HCT116 (cell line): Measurements from ENCODE around the gene SF3A2. TPM values are rescaled to one million over a fixed set of nuclear protein-coding genes. Genes with fewer than 3 reads are reported as not detected.

ENCODE experiments used
- ATAC-seq: fragments of 200-7000 bp; cut with Tn5 transposase; 2 replicates; pipeline ENCODE4 v1.9.1; 2020; ENCODE audit warnings: mild to moderate bottlenecking, moderate library complexity
- BruUV-seq: library from RNA; stranded (reverse); fragments of 400-500 nt; replicated peaks from 2 replicates; lab custom pipeline; 2021; lab: Mats Ljungman, UMichigan
- CTCF ChIA-PET: fragments of 300-600 bp; sonication (Branson Sonifier 250); formaldehyde crosslinking; loops from one replicate; lab custom pipeline; 2021; ENCODE audit warnings: antibody characterized with exemption; lab: Charles Lee
- POLR2A ChIA-PET: fragments of 300-600, 350-600 bp; sonication (Branson Sonifier 250); formaldehyde crosslinking; loops from one replicate; lab custom pipeline; 2021; ENCODE audit warnings: antibody characterized with exemption; lab: Charles Lee
- RAD21 ChIA-PET, 2 experiments: fragments of 300-600 bp; sonication (Branson Sonifier 250); formaldehyde crosslinking; loops; one replicate each; lab custom pipeline; 2023; ENCODE audit warnings: low total read pairs in 2 of 2; ENCODE audit not compliant: uncharacterized antibody in 2 of 2, unreplicated experiment in 2 of 2, low non-redundant PET in 1 of 2; lab: Charles Lee
- DNase-seq: peaks from one replicate; pipeline ENCODE4 v3.0.0-alpha.2; 2010; ENCODE audit warnings: low read depth, low spot score
- H2AFZ ChIP-seq: fragments of 200-600 bp; shearing (Covaris generic), sonication (generic); 2 replicates; pipeline ENCODE4 v1.6.1; 2017; ENCODE audit warnings: low read depth, mixed run types, mixed read lengths, antibody characterized with exemption, low read length; ENCODE audit not compliant: poor library complexity, severe bottlenecking
- H3K27ac ChIP-seq: 2 replicates; pipeline ENCODE4 v1.5.1; 2012; ENCODE audit warnings: low read depth, low read length
- H3K27me3 ChIP-seq: fragments of 200-600 bp; sonication (generic); 2 replicates; pipeline ENCODE4 v1.6.1; 2016; ENCODE audit warnings: mixed run types, low read length, mixed read lengths; ENCODE audit not compliant: insufficient read depth
- H3K36me3 ChIP-seq, 2 experiments: fragments of 200-500 bp in 1 of 2; fragments of 200-600 bp in 1 of 2; sonication (Bioruptor generic) in 1 of 2; sonication (generic) in 1 of 2; 2 replicates each; pipeline versions ENCODE4 v1.5.1 to v1.6.1; 2014 to 2016; ENCODE audit warnings: low read length in 2 of 2, inconsistent platforms in 1 of 2, mixed read lengths in 1 of 2, mixed run types in 1 of 2; ENCODE audit not compliant: insufficient read depth in 2 of 2, control insufficient read depth in 1 of 2
- H3K4me1 ChIP-seq, 2 experiments: fragments of 200-600 bp in 1 of 2; sonication (generic) in 1 of 2; 2 replicates each; pipeline versions ENCODE4 v1.5.1 to v1.6.1; 2012 to 2017; ENCODE audit warnings: low read length in 2 of 2, inconsistent platforms in 1 of 2, mild to moderate bottlenecking in 1 of 2, mixed read lengths in 1 of 2, mixed run types in 1 of 2, moderate library complexity in 1 of 2; ENCODE audit not compliant: insufficient read depth in 2 of 2, control insufficient read depth in 1 of 2
- H3K4me2 ChIP-seq: fragments of 200-600 bp; sonication (generic); 2 replicates; pipeline ENCODE4 v1.6.1; 2017; ENCODE audit warnings: mixed run types, low read length, mixed read lengths
- H3K4me3 ChIP-seq, 2 experiments: fragments of 200-600 bp in 1 of 2; sonication (generic) in 1 of 2; replicated peaks in 1 of 2; 2 replicates each; pipeline ENCODE4 v1.5.1; 2011 to 2016; ENCODE audit warnings: low read length in 2 of 2, control low read depth in 1 of 2, low read depth in 1 of 2, mild to moderate bottlenecking in 1 of 2, mixed read lengths in 1 of 2, mixed run types in 1 of 2
- H3K79me2 ChIP-seq: fragments of 200-600 bp; sonication (generic); 2 replicates; pipeline ENCODE4 v1.6.1; 2017; ENCODE audit warnings: mild to moderate bottlenecking, mixed run types, low read length, moderate library complexity, mixed read lengths; ENCODE audit not compliant: insufficient read depth
- H3K9ac ChIP-seq: fragments of 200-600 bp; sonication (generic); 2 replicates; pipeline ENCODE4 v1.6.1; 2016; ENCODE audit warnings: low read length, mixed read lengths
- H3K9me2 ChIP-seq: fragments of 200-600 bp; sonication (generic), shearing (Covaris generic); 2 replicates; pipeline ENCODE4 v1.6.1; 2017; ENCODE audit warnings: mixed run types, mild to moderate bottlenecking, moderate library complexity; ENCODE audit not compliant: insufficient read depth
- H3K9me3 ChIP-seq, 2 experiments: fragments of 200-500 bp in 1 of 2; fragments of 200-600 bp in 1 of 2; sonication (Bioruptor generic) in 1 of 2; sonication (generic) in 1 of 2; 2 replicates each; pipeline ENCODE4 v1.6.1; 2014 to 2017; ENCODE audit warnings: low read length in 2 of 2, mixed read lengths in 2 of 2, inconsistent platforms in 1 of 2, low read depth in 1 of 2, mild to moderate bottlenecking in 1 of 2, mixed run types in 1 of 2, moderate library complexity in 1 of 2; ENCODE audit not compliant: control insufficient read depth in 1 of 2, insufficient read depth in 1 of 2
- H4K20me1 ChIP-seq: fragments of 200-600 bp; sonication (generic), shearing (Covaris generic); 2 replicates; pipeline ENCODE4 v1.6.1; 2017; ENCODE audit warnings: mixed run types, mild to moderate bottlenecking, moderate library complexity; ENCODE audit not compliant: insufficient read depth
- EGR1 ChIP-seq: IDR thresholded peaks from 2 replicates; pipeline ENCODE4 v1.6.1; 2012; ENCODE audit warnings: low read depth
- EZH2 ChIP-seq: fragments of 200-600 bp; sonication (generic); IDR thresholded peaks from 2 replicates; pipeline ENCODE4 v1.6.1; 2017; ENCODE audit warnings: antibody characterized with exemption, mixed run types
- POLR2AphosphoS5 ChIP-seq: IDR thresholded peaks from 2 replicates; pipeline ENCODE4 v1.6.1; 2011; ENCODE audit warnings: mild to moderate bottlenecking, low read depth, low read length, moderate library complexity
- SP1 ChIP-seq: IDR thresholded peaks from 2 replicates; pipeline ENCODE4 v1.6.1; 2012; ENCODE audit warnings: low read depth
- YY1 ChIP-seq: IDR thresholded peaks from 2 replicates; pipeline ENCODE4 v1.6.1; 2011; ENCODE audit warnings: low read length, low read depth, moderate library complexity, mild to moderate bottlenecking; ENCODE audit not compliant: insufficient replicate concordance; ENCODE audit errors: extremely low read depth
- ZFX ChIP-seq: fragments of 450-650 bp; IDR thresholded peaks from 2 replicates; pipeline ENCODE4 v1.6.1; 2017
- ZNF274 ChIP-seq: fragments of 200-500 bp; sonication (Bioruptor generic); IDR thresholded peaks from 2 replicates; pipeline ENCODE4 v1.6.1; 2014; ENCODE audit warnings: mild to moderate bottlenecking, low read depth, low read length, inconsistent platforms
- intact Hi-C: fragments of 100-400 bp; cut with micrococcal nuclease; formaldehyde crosslinking; loops from 2 replicates; pipeline ENCODE4 v1.10.0; 2022
- total RNA-seq: library from RNA; stranded (reverse); gene quantifications from one replicate; pipeline ENCODE4 v1.2.1, GENCODE V29; 2021; ENCODE audit not compliant: unreplicated experiment
- TF ChIP-seq, protein P1 (sequence below), 3 experiments: fragments of 200-600 bp in 1 of 3; sonication (generic) in 1 of 3; IDR thresholded peaks in 2 of 3; conservative IDR thresholded peaks in 1 of 3; 2 replicates each; pipeline ENCODE4 v1.5.1; 2012 to 2017; ENCODE audit warnings: low read depth in 2 of 3, low read length in 2 of 3, antibody characterized with exemption in 1 of 3, borderline replicate concordance in 1 of 3, control low read depth in 1 of 3, mild to moderate bottlenecking in 1 of 3, mixed read lengths in 1 of 3, mixed run types in 1 of 3, moderate library complexity in 1 of 3; ENCODE audit not compliant: insufficient read depth in 1 of 3
- TF ChIP-seq, protein P2 (sequence below): IDR thresholded peaks from 2 replicates; pipeline ENCODE4 v1.6.1; 2012

The SF3A2 gene
- total RNA-seq, 1 experiment from 2014 or later = 166 TPM

DNA sequence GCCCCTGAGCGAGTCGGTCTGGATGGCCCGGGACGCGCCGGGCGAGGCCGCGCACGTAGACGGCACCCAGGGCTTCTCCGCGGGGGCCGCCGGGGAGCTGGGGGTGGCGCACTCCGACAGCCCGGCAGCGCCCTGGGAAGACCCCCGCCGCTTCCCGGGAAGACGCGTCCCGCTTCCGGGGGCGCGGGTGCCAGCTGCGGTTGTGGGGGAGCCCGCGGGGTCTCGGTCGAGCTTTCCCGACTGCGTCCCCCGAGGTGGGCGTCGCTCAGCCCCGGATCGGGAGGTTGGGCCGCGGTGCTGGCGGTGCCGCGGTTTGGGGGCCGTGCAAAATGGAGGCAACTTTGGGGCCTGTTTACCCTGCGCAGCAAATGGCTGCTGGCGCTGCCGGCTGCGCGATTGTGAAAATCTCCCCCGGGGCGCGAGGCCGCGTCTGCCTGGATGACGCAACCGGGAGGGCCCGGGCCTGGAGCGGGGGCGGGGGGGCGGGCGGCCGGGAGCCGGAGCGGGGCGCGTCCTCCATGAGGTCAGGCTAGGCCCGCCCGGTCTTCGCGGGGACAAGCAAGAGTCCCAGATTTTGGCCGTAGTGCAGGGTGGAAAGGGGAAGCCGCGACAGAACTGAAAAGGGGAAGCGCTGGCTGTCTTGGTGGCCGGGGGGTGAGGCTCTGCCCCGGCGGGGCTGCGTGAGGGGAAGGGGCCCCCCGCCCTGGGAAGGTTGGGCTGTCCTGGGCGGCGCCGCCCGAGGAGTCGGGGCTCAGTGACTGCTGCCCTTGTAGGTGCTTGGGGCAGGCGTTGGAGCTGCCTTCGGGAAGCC, 34.0 kb downstream of the SF3A2 start:
- ATAC-seq (no peak), DNase-seq (no peak)
- intact Hi-C loops = no loop called here
- H3K36me3 ChIP-seq = peaks cover 13 to 28% of the 10 kb centered on the region in 2 experiments; a peak in 2 of 4 replicates
- peaks cover 51% of the 10 kb centered on the region for H3K79me2 ChIP-seq
- ChIA-PET POLR2A (interaction anchor here (0.8 to 1.3 kb wide), 5 partner anchors 9 to 129 kb away, joined by 3 to 4 read pairs (median 3); no protein-coding TSS in a partner anchor), CTCF (interaction anchor here (1.4 kb wide), 1 partner anchor 10 kb away, joined by 4 read pairs; no protein-coding TSS in a partner anchor), RAD21 (no interaction called here)
- H3K27me3 ChIP-seq = no peaks in the 10 kb centered on the region
- no TSS peak for BruUV-seq
- H2AFZ ChIP-seq = no peak overlapping the region
- peak overlapping the region; percentile 97 to 98 for H3K4me3 ChIP-seq
- H4K20me1 ChIP-seq = peaks cover 18% of the 10 kb centered on the region; the same call in 1 of the 2 replicates
- peak overlapping the region; percentile 99 for H3K9ac ChIP-seq
- H3K4me1 ChIP-seq = peaks cover 22 to 56% of the 10 kb centered on the region in 2 experiments
- H3K4me2 ChIP-seq = peak overlapping the region; percentile 76
- no peaks in the 10 kb centered on the region for H3K9me3 ChIP-seq
- H3K27ac ChIP-seq = peak overlapping the region; percentile 98
- TF ChIP-seq ZNF274 (no peak), YY1 (no peak), EZH2 (no peak), EGR1 (peak; percentile 38; the same call in 1 of the 2 replicates), SP1 (no peak), POLR2AphosphoS5 (peak; percentile 24; the same call in 1 of the 2 replicates), ZFX (peak; percentile 34; the same call in 1 of the 2 replicates)
- TF ChIP-seq, protein P1, sequence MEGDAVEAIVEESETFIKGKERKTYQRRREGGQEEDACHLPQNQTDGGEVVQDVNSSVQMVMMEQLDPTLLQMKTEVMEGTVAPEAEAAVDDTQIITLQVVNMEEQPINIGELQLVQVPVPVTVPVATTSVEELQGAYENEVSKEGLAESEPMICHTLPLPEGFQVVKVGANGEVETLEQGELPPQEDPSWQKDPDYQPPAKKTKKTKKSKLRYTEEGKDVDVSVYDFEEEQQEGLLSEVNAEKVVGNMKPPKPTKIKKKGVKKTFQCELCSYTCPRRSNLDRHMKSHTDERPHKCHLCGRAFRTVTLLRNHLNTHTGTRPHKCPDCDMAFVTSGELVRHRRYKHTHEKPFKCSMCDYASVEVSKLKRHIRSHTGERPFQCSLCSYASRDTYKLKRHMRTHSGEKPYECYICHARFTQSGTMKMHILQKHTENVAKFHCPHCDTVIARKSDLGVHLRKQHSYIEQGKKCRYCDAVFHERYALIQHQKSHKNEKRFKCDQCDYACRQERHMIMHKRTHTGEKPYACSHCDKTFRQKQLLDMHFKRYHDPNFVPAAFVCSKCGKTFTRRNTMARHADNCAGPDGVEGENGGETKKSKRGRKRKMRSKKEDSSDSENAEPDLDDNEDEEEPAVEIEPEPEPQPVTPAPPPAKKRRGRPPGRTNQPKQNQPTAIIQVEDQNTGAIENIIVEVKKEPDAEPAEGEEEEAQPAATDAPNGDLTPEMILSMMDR (IDR thresholded peaks at IDR 0.05 in 2 of 3, conservative IDR thresholded peaks at IDR 0.05 in 1 of 3; ENCODE audit: borderline replicate concordance in 1 of 3, insufficient read depth in 1 of 3, low read depth in 2 of 3, low read length in 2 of 3) = no peak
- TF ChIP-seq, protein P2, sequence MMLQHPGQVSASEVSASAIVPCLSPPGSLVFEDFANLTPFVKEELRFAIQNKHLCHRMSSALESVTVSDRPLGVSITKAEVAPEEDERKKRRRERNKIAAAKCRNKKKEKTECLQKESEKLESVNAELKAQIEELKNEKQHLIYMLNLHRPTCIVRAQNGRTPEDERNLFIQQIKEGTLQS = no peak
- no peaks in the 10 kb centered on the region for H3K9me2 ChIP-seq
